ENCODE measurements around the gene ZFP64. TPM values are rescaled to one million over a fixed set of nuclear protein-coding genes. Genes with fewer than 3 reads are reported as not detected.
"Not testable (repeated sequence)": the region's sequence is repeated elsewhere in the genome, so short reads cannot be mapped to it uniquely, and the experiment has no call there.

Gene ZFP64
- polyA plus RNA-seq, 2 donors, result 3.2 to 6.2 TPM

GRCh38 chr20:52226370-52226769 is 34.8 kb upstream of the ZFP64 start:
- no peaks in the 10 kb centered on the region for H3K27me3 ChIP-seq (ENCODE audit: control insufficient read depth in 1 of 2, insufficient read depth in 2 of 2, low read length in 2 of 2)
- no peak overlapping the region for H3K4me3 ChIP-seq (ENCODE audit: low read depth in 1 of 2, low read length in 2 of 2)
- no peaks in the 10 kb centered on the region for H3K36me3 ChIP-seq (ENCODE audit: control insufficient read depth in 2 of 2, insufficient read depth in 2 of 2, low read length in 1 of 2)
- no peaks in the 10 kb centered on the region for H3K4me1 ChIP-seq (ENCODE audit: control insufficient read depth in 2 of 2, insufficient read depth in 2 of 2, low read length in 1 of 2)
- H3K9me3 ChIP-seq (ENCODE audit: control insufficient read depth in 2 of 2, insufficient read depth in 1 of 2, low read depth in 1 of 2, low read length in 1 of 2), result no peaks in the 10 kb centered on the region
- 13 to 27% methylated on average over 3 of the region's 3 CpGs for WGBS, 2 donors
- no peak overlapping the region for H3K27ac ChIP-seq (ENCODE audit: low read depth in 2 of 2, low read length in 1 of 2)

- WGBS, 2 donors, result 37 to 46% methylated on average over 3 of the region's 3 CpGs
- no peaks in the 10 kb centered on the region for H3K27me3 ChIP-seq (ENCODE audit: control insufficient read depth in 1 of 2, insufficient read depth in 2 of 2, low read length in 2 of 2)
- H3K4me1 ChIP-seq (ENCODE audit: control insufficient read depth in 2 of 2, insufficient read depth in 2 of 2, low read length in 1 of 2), result no peaks in the 10 kb centered on the region
- H3K4me3 ChIP-seq (ENCODE audit: low read depth in 1 of 2, low read length in 2 of 2), result no peak overlapping the region
- peaks cover 0 to 7% of the 10 kb centered on the region in 2 donors for H3K9me3 ChIP-seq (ENCODE audit: control insufficient read depth in 2 of 2, insufficient read depth in 1 of 2, low read depth in 1 of 2, low read length in 1 of 2)
- no peaks in the 10 kb centered on the region for H3K36me3 ChIP-seq (ENCODE audit: control insufficient read depth in 2 of 2, insufficient read depth in 2 of 2, low read length in 1 of 2)
- H3K27ac ChIP-seq (ENCODE audit: low read depth in 2 of 2, low read length in 1 of 2), result no peak overlapping the region
Measured at GRCh38 chr20:52224920-52225319, 33.3 kb upstream of the ZFP64 start.

- H3K36me3 ChIP-seq (ENCODE audit: control insufficient read depth in 2 of 2, insufficient read depth in 2 of 2, low read length in 1 of 2); H3K27ac ChIP-seq (ENCODE audit: low read depth in 2 of 2, low read length in 1 of 2); H3K27me3 ChIP-seq (ENCODE audit: control insufficient read depth in 1 of 2, insufficient read depth in 2 of 2, low read length in 2 of 2); H3K9me3 ChIP-seq (ENCODE audit: control insufficient read depth in 2 of 2, insufficient read depth in 1 of 2, low read depth in 1 of 2, low read length in 1 of 2); H3K4me3 ChIP-seq (ENCODE audit: low read depth in 1 of 2, low read length in 2 of 2); H3K4me1 ChIP-seq (ENCODE audit: control insufficient read depth in 2 of 2, insufficient read depth in 2 of 2, low read length in 1 of 2): not testable (repeated sequence)
- 90 to 91% methylated on average over 4 of the region's 4 CpGs for WGBS, 2 donors
Measured at GRCh38 chr20:52221362-52221761, 29.8 kb upstream of the ZFP64 start.

GRCh38 chr20:52220891-52221290 is 29.3 kb upstream of the ZFP64 start:
- not testable (repeated sequence) for H3K27me3 ChIP-seq (ENCODE audit: control insufficient read depth in 1 of 2, insufficient read depth in 2 of 2, low read length in 2 of 2); H3K9me3 ChIP-seq (ENCODE audit: control insufficient read depth in 2 of 2, insufficient read depth in 1 of 2, low read depth in 1 of 2, low read length in 1 of 2); H3K36me3 ChIP-seq (ENCODE audit: control insufficient read depth in 2 of 2, insufficient read depth in 2 of 2, low read length in 1 of 2); H3K4me1 ChIP-seq (ENCODE audit: control insufficient read depth in 2 of 2, insufficient read depth in 2 of 2, low read length in 1 of 2); H3K4me3 ChIP-seq (ENCODE audit: low read depth in 1 of 2, low read length in 2 of 2); H3K27ac ChIP-seq (ENCODE audit: low read depth in 2 of 2, low read length in 1 of 2)

GRCh38 chr20:52219441-52219840 is 27.9 kb upstream of the ZFP64 start:
- no peak overlapping the region for H3K27ac ChIP-seq (ENCODE audit: low read depth in 2 of 2, low read length in 1 of 2)
- no peaks in the 10 kb centered on the region for H3K36me3 ChIP-seq (ENCODE audit: control insufficient read depth in 2 of 2, insufficient read depth in 2 of 2, low read length in 1 of 2)
- no peaks in the 10 kb centered on the region for H3K4me1 ChIP-seq (ENCODE audit: control insufficient read depth in 2 of 2, insufficient read depth in 2 of 2, low read length in 1 of 2)
- H3K9me3 ChIP-seq (ENCODE audit: control insufficient read depth in 2 of 2, insufficient read depth in 1 of 2, low read depth in 1 of 2, low read length in 1 of 2), result peaks cover 0 to 7% of the 10 kb centered on the region in 2 donors
- no peak overlapping the region for H3K4me3 ChIP-seq (ENCODE audit: low read depth in 1 of 2, low read length in 2 of 2)
- WGBS, 2 donors, result 75% methylated on average over 9 of the region's 9 CpGs
- H3K27me3 ChIP-seq (ENCODE audit: control insufficient read depth in 1 of 2, insufficient read depth in 2 of 2, low read length in 2 of 2), result no peaks in the 10 kb centered on the region

GRCh38 chr20:52217689-52218395 is 26.3 kb upstream of the ZFP64 start:
- H3K27ac ChIP-seq (ENCODE audit: low read depth in 2 of 2, low read length in 1 of 2), result no peak overlapping the region
- WGBS, 2 donors, result 63 to 69% methylated on average over 2 of the region's 2 CpGs

DNA sequence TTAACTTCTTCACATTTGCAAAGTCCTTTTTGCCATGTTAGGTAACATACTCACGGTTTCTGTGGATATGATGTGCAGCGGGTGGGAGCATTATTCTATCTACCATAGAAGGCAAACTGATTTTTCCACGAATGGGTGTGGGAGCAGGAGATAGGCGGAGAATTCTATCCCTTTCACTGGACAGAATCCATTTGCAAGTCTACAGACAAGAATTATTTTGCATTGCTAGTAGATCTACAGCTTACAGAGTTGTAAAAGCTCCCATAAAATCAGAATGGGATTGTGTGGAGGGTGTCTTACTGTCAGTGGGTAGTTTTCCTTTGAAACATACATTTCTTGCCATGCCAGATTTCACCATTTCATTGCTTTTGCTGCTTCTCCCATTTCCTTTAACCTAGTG is 22.4 kb upstream of the ZFP64 start:
- WGBS, 2 donors, result 70 to 77% methylated on average over 4 of the region's 4 CpGs

More at GRCh38 chr20:52217689-52218395, 26.3 kb upstream of the ZFP64 start:
- H3K36me3 ChIP-seq (ENCODE audit: control insufficient read depth in 2 of 2, insufficient read depth in 2 of 2, low read length in 1 of 2), result no peaks in the 10 kb centered on the region
- H3K27me3 ChIP-seq (ENCODE audit: control insufficient read depth in 1 of 2, insufficient read depth in 2 of 2, low read length in 2 of 2), result no peaks in the 10 kb centered on the region
- H3K4me1 ChIP-seq (ENCODE audit: control insufficient read depth in 2 of 2, insufficient read depth in 2 of 2, low read length in 1 of 2), result no peaks in the 10 kb centered on the region
- H3K4me3 ChIP-seq (ENCODE audit: low read depth in 1 of 2, low read length in 2 of 2), result no peak overlapping the region
- peaks cover 0 to 9% of the 10 kb centered on the region in 2 donors for H3K9me3 ChIP-seq (ENCODE audit: control insufficient read depth in 2 of 2, insufficient read depth in 1 of 2, low read depth in 1 of 2, low read length in 1 of 2)

GRCh38 chr20:52212943-52213342 is 21.4 kb upstream of the ZFP64 start:
- Histone ChIP-seq H3K27ac (ENCODE audit: low read depth in 2 of 2, low read length in 1 of 2) (no peak overlapping the region), H3K27me3 (ENCODE audit: control insufficient read depth in 1 of 2, insufficient read depth in 2 of 2, low read length in 2 of 2) (no peaks in the 10 kb centered on the region), H3K9me3 (ENCODE audit: control insufficient read depth in 2 of 2, insufficient read depth in 1 of 2, low read depth in 1 of 2, low read length in 1 of 2) (peaks cover 0 to 2% of the 10 kb centered on the region in 2 donors), H3K4me1 (ENCODE audit: control insufficient read depth in 2 of 2, insufficient read depth in 2 of 2, low read length in 1 of 2) (no peaks in the 10 kb centered on the region), H3K36me3 (ENCODE audit: control insufficient read depth in 2 of 2, insufficient read depth in 2 of 2, low read length in 1 of 2) (no peaks in the 10 kb centered on the region), H3K4me3 (ENCODE audit: low read depth in 1 of 2, low read length in 2 of 2) (no peak overlapping the region)
- 60 to 67% methylated on average over 2 of the region's 2 CpGs for WGBS, 2 donors

More for the DNA sequence above, 22.4 kb upstream of the ZFP64 start:
- H3K27ac ChIP-seq (ENCODE audit: low read depth in 2 of 2, low read length in 1 of 2), result no peak overlapping the region
- H3K9me3 ChIP-seq (ENCODE audit: control insufficient read depth in 2 of 2, insufficient read depth in 1 of 2, low read depth in 1 of 2, low read length in 1 of 2), result peaks cover 0 to 2% of the 10 kb centered on the region in 2 donors
- H3K4me3 ChIP-seq (ENCODE audit: low read depth in 1 of 2, low read length in 2 of 2), result no peak overlapping the region
- H3K36me3 ChIP-seq (ENCODE audit: control insufficient read depth in 2 of 2, insufficient read depth in 2 of 2, low read length in 1 of 2), result no peaks in the 10 kb centered on the region
- no peaks in the 10 kb centered on the region for H3K27me3 ChIP-seq (ENCODE audit: control insufficient read depth in 1 of 2, insufficient read depth in 2 of 2, low read length in 2 of 2)
- no peaks in the 10 kb centered on the region for H3K4me1 ChIP-seq (ENCODE audit: control insufficient read depth in 2 of 2, insufficient read depth in 2 of 2, low read length in 1 of 2)

DNA sequence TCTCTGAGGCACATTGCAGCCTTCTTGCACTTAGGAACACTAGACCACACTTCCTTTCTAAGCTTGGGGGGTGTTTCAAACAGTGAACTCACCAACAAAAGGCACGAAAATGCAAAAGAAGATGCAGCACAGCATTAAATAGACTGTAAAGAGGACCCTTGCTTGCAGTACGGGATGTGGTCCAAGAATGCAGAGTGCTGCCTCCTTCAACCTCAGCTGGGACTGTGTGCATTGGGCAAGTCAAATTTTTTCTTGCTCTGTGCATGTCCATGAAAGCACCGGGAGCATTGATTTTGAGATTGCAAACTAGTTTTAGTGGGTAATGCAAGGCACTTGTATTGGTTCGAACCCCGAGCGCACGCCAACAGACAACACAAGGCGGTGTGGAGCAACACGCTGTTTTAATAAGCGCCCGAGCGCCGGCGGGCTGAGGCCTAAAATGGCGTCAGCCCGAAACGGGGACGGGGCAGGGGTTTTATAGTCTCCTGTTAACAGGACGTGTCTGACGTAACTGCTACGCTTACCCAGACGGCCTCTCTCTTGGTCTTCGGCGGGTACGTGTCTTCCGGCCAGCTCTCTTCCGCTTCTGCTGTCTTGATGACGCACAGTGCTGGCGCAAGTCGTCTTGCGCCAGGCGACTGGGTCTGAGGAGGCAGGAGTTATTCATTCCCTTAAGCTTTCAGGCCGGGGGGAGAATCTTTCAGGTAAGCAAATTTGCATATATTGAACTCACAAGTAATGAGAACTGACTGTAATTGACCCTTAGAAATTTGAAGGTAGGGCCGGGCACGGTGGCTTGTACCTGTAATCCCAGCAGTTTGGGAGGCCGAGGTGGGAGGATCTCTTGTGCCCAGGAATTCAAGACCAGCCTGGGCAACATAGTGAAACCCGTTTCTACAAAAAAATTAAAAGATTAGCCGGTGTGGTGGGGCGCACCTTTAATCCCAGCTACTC is 18.7 kb upstream of the ZFP64 start:
- 93 to 95% methylated on average over 39 of the region's 39 CpGs for WGBS, 2 donors
- Histone ChIP-seq H3K9me3 (ENCODE audit: control insufficient read depth in 2 of 2, insufficient read depth in 1 of 2, low read depth in 1 of 2, low read length in 1 of 2) (peaks cover 0 to 2% of the 10 kb centered on the region in 2 donors), H3K36me3 (ENCODE audit: control insufficient read depth in 2 of 2, insufficient read depth in 2 of 2, low read length in 1 of 2) (no peaks in the 10 kb centered on the region), H3K4me3 (ENCODE audit: low read depth in 1 of 2, low read length in 2 of 2) (no peak overlapping the region), H3K4me1 (ENCODE audit: control insufficient read depth in 2 of 2, insufficient read depth in 2 of 2, low read length in 1 of 2) (no peaks in the 10 kb centered on the region), H3K27ac (ENCODE audit: low read depth in 2 of 2, low read length in 1 of 2) (no peak overlapping the region), H3K27me3 (ENCODE audit: control insufficient read depth in 1 of 2, insufficient read depth in 2 of 2, low read length in 2 of 2) (no peaks in the 10 kb centered on the region)

Measured in esophagus (tissue), 2 donors.